Lung (tissue), 12 donors: ENCODE measurements around the gene UTP18. TPM values are rescaled to one million over a fixed set of nuclear protein-coding genes. Genes with fewer than 3 reads are reported as not detected.
"Not testable (repeated sequence)": the region's sequence is repeated elsewhere in the genome, so short reads cannot be mapped to it uniquely, and the experiment has no call there.

Experiments used
- ATAC-seq: fragments of 200-7000 bp; cut with Tn5 transposase; one replicate; pipeline ENCODE4 v1.9.1; 2020; ENCODE audit warnings: moderate number of reproducible peaks; ENCODE audit not compliant: insufficient read depth, low FRiP score
- DNase-seq, 3 donors: peaks; one replicate each; pipeline ENCODE4 v3.0.0-alpha.2; 2013 to 2017
- H3K27ac ChIP-seq, 2 donors: one replicate each; pipeline ENCODE4 v1.5.1; 2013; ENCODE audit warnings: mild to moderate bottlenecking in 2 of 2, moderate library complexity in 2 of 2, control low read depth in 1 of 2, inconsistent platforms in 1 of 2, low read depth in 1 of 2, low read length in 1 of 2
- H3K27me3 ChIP-seq, 3 donors: one replicate each; pipeline ENCODE4 v1.5.1; 2013; ENCODE audit warnings: low read length in 2 of 3; ENCODE audit not compliant: control insufficient read depth in 3 of 3, insufficient read depth in 3 of 3
- H3K36me3 ChIP-seq, 4 donors: one replicate each; pipeline ENCODE4 v1.5.1; 2013; ENCODE audit warnings: low read length in 4 of 4, mild to moderate bottlenecking in 1 of 4, moderate library complexity in 1 of 4; ENCODE audit not compliant: control insufficient read depth in 4 of 4, insufficient read depth in 4 of 4
- H3K4me1 ChIP-seq, 5 donors: one replicate each; pipeline ENCODE4 v1.5.1; 2013; ENCODE audit warnings: low read length in 5 of 5, mild to moderate bottlenecking in 2 of 5, moderate library complexity in 1 of 5; ENCODE audit not compliant: control insufficient read depth in 5 of 5, insufficient read depth in 5 of 5
- H3K4me3 ChIP-seq: one replicate; pipeline ENCODE4 v1.5.1; 2013; ENCODE audit warnings: mild to moderate bottlenecking, control low read depth, moderate library complexity
- H3K9ac ChIP-seq, 2 donors: one replicate each; pipeline ENCODE4 v1.5.1; 2013; ENCODE audit warnings: low read length in 2 of 2, control low read depth in 1 of 2; ENCODE audit not compliant: insufficient read depth in 1 of 2
- H3K9me3 ChIP-seq, 4 donors: one replicate each; pipeline ENCODE4 v1.5.1; 2013; ENCODE audit warnings: low read length in 3 of 4, mild to moderate bottlenecking in 1 of 4, moderate library complexity in 1 of 4; ENCODE audit not compliant: control insufficient read depth in 4 of 4, insufficient read depth in 3 of 4
- CTCF ChIP-seq: IDR thresholded peaks from 2 replicates; pipeline ENCODE4 v1.5.1; 2012; ENCODE audit warnings: mild to moderate bottlenecking; ENCODE audit errors: control extremely low read depth, extremely low read depth
- WGBS, 2 donors: extraction: QIAGEN DNeasy Blood & Tissue Kit; methylation state at CpG; one replicate each; pipeline ENCODE4 v1.1.7; 2013; 5-methylcytosine and 5-hydroxymethylcytosine counted together
- polyA plus RNA-seq, 2 donors: library from polyadenylated mRNA; stranded (reverse); fragments of 200-250 nt; gene quantifications; one replicate each; pipeline ENCODE4 v1.2.1, GENCODE V29; 2013
- total RNA-seq, 2 donors: library from RNA; depleted of rRNA in 1 of 2; stranded (reverse); fragments of >200 nt in 1 of 2; gene quantifications; one replicate each; pipeline ENCODE4 v1.2.1, GENCODE V29; 2014 to 2021
- donor health status: control.
- donor health status: control.
- donor health status: Bipolar disorder and iron deficiency.
- donor health status: healthy.
- donor health status: DM: yes; HTN: yes; CAD: no.

The UTP18 gene
- total and polyA plus RNA-seq, 4 donors: 19.2 to 40.3 (median 28.0) TPM

- peak overlapping the region; percentile 41 to 67 for H3K9ac ChIP-seq
- no peak for ATAC-seq
- peaks cover 2 to 14% (median 4%) of the 10 kb centered on the region in 4 donors for H3K36me3 ChIP-seq
- peak; percentile 56 to 65 (median 61) for DNase-seq
- peak overlapping the region; percentile 66 for H3K4me3 ChIP-seq
- no peaks in the 10 kb centered on the region for H3K27me3 ChIP-seq
- 6 to 9% methylated on average over 28 to 42 of the region's 42 CpGs for WGBS, 2 donors
- TF ChIP-seq CTCF: no peak
- peaks cover 1 to 35% (median 11%) of the 10 kb centered on the region in 5 donors for H3K4me1 ChIP-seq
- H3K27ac ChIP-seq: peak overlapping the region; percentile 92 to 94
- H3K9me3 ChIP-seq: no peaks in the 10 kb centered on the region
Observed at GRCh38 chr17:51261024-51261963, 948 bp downstream of the UTP18 start.

- peaks cover 1 to 21% (median 11%) of the 10 kb centered on the region in 5 donors for H3K4me1 ChIP-seq
- WGBS, 2 donors: 89% methylated on average over 3 of the region's 3 CpGs
Observed at GRCh38 chr17:51263006-51263405, 2.7 kb downstream of the UTP18 start.

DNA sequence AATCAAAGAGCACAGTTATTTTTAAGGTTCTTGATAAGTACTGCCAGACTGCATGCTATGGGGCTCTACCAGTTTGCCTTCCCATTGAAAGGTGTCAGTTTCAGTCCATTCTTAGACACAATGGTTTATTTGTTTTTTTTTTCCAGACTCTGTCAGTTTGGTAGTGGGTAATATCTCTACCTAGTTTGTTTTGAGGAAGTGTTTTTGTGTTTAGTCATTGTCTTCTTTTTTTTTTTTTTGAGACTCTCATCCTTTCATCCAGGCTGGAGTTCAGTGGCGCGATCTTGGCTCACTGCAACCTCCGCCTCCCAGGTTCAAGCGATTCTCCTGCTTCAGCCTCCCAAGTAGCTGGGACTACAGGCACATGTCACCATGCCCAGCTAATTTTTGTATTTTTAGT lies 4.1 kb downstream of the UTP18 start:
- H3K4me1 ChIP-seq, H3K27me3 ChIP-seq, ATAC-seq, H3K4me3 ChIP-seq, H3K9me3 ChIP-seq, H3K9ac ChIP-seq, H3K27ac ChIP-seq, DNase-seq: not testable (repeated sequence)
- peaks cover 8 to 26% (median 17%) of the 10 kb centered on the region in 4 donors for H3K36me3 ChIP-seq
- 72 to 77% methylated on average over 4 of the region's 4 CpGs for WGBS, 2 donors

More at GRCh38 chr17:51263006-51263405, 2.7 kb downstream of the UTP18 start:
- Histone ChIP-seq H3K4me3 (no peak overlapping the region), H3K9me3 (no peaks in the 10 kb centered on the region), H3K27ac (no peak overlapping the region), H3K9ac (no peak overlapping the region), H3K36me3 (peaks cover 6 to 20% (median 9%) of the 10 kb centered on the region in 4 donors), H3K27me3 (no peaks in the 10 kb centered on the region)
- ATAC-seq (no peak), DNase-seq (no peak)
- TF ChIP-seq CTCF: no peak

DNA sequence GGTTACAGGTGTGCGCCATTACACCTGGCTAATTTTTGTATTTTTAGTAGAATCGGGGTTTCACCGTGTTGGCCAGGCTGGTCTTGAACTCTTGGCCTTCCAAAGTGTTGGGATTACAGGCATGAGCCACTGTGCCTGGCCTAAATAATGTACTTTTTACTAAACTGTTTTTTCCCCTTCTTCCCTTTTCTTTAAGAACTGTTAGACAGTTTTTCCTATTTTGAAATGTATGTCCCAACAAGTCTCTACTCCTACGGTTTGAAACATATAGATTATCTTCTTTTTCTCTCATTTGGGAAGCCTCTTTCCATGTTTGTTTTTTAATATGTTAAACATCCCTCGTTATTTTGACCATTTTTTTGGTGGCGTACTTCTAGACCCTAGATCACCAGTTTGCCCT lies 9.6 kb downstream of the UTP18 start:
- Histone ChIP-seq H3K4me3 (no peak overlapping the region), H3K4me1 (peaks cover 0 to 5% (median 0%) of the 10 kb centered on the region in 5 donors), H3K27ac (no peak overlapping the region), H3K9me3 (no peaks in the 10 kb centered on the region), H3K27me3 (no peaks in the 10 kb centered on the region), H3K9ac (no peak overlapping the region), H3K36me3 (peaks cover 7 to 33% (median 23%) of the 10 kb centered on the region in 4 donors)
- no peak for ATAC-seq
- 87 to 94% methylated on average over 6 of the region's 6 CpGs for WGBS, 2 donors
- no peak for DNase-seq
- no peak for TF ChIP-seq CTCF
